GM21528 (cell line): ENCODE data around the gene SPEF1.
"Not testable (repeated sequence)": the region's sequence is repeated elsewhere in the genome, so short reads cannot be mapped to it uniquely, and the experiment has no call there.

Experiments
- ATAC-seq: cut with Tn5 transposase; IDR thresholded peaks from one replicate; pipeline ENCODE4 v1.9.1; 2021; ENCODE audit warnings: mild to moderate bottlenecking, moderate library complexity; ENCODE audit not compliant: unreplicated experiment, low FRiP score

The SPEF1 gene

GRCh38 chr20:3794168-3794567 is 12.9 kb upstream of the SPEF1 start:
- not testable (repeated sequence) for ATAC-seq

DNA sequence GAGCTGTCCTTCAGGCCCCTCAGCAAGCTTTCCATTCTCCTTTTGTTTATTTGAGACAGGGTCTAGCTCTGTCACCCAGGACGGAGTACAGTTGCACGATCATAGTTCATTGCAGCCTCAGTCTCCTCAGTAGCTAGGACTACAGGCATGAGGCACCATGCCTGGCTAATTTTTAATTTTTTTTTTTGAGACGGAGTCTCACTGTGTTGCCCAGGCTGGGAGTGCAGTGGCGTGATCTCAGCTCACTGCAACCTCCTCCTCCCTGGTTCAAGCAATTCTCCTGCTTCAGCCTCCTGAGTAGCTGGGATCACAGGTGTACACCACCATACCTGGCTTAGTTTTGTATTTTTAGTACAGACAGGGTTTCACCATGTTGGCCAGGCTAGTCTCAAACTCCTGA is 8.0 kb upstream of the SPEF1 start:
- ATAC-seq, result not testable (repeated sequence)

GRCh38 chr20:3788685-3789155 is 7.5 kb upstream of the SPEF1 start:
- no peak for ATAC-seq

GRCh38 chr20:3787324-3788014 is 6.2 kb upstream of the SPEF1 start:
- ATAC-seq, result no peak

DNA sequence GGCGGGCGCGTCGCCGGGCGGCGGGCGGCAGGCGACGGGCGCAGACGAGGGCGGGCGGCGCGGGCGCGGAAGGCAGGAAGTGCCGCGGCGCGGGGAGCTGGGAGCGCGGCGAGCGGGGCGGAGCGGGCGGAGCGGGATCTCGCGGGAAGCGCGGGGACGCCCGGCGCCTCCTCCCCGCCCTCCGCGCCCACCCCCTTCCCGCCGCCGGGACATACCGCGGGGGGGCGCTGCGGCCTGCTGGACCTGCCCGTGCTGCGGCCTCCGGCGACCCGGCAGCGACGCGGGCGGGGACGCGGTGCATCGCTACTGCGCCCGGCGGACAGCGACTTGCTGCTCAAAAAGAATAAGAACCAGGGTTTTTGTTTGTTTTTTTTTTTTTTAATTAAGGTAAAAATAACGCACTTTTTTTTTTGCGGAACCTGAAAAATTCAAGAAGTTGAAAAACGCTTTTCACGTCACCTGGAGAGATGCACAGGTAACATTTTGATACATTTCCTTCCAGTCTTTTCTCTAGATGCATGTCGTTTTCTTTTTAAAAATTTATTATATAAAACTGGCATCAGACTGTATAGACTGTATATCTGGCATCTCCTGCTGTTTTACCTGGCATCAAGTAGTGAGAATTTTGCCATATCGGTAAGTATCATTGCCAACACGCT is 5.5 kb upstream of the SPEF1 start, which contains the start of gene CENPB:
Gene CENPB (minus strand): TSS at position 76 of the 659 bp plus-strand sequence. CDS start 257 bp downstream, outside the sequence.
- ATAC-seq, result peak; percentile 71

GRCh38 chr20:3786126-3786484 is 4.9 kb upstream of the SPEF1 start:
- ATAC-seq, result peak; percentile 10

GRCh38 chr20:3785240-3786125 is 4.2 kb upstream of the SPEF1 start:
- ATAC-seq, result no peak

DNA sequence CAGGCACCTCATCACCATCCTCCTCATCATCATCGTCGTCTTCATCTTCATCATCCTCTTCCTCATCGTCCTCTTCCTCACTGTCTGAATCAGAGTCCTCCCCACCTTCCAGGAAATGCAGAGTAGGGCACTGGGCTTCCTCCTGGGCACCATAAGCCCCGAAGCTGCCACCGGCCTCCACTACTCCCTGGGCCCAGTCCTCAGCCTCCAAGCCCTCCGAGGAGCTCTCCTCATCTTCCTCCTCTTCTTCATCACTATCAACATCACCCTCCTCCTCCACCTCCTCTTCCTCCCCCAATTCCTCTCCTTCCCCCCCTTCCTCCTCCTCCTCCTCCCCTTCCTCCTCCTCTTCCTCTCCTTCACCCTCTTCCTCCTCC is 3.6 kb upstream of the SPEF1 start:
- no peak for ATAC-seq

DNA sequence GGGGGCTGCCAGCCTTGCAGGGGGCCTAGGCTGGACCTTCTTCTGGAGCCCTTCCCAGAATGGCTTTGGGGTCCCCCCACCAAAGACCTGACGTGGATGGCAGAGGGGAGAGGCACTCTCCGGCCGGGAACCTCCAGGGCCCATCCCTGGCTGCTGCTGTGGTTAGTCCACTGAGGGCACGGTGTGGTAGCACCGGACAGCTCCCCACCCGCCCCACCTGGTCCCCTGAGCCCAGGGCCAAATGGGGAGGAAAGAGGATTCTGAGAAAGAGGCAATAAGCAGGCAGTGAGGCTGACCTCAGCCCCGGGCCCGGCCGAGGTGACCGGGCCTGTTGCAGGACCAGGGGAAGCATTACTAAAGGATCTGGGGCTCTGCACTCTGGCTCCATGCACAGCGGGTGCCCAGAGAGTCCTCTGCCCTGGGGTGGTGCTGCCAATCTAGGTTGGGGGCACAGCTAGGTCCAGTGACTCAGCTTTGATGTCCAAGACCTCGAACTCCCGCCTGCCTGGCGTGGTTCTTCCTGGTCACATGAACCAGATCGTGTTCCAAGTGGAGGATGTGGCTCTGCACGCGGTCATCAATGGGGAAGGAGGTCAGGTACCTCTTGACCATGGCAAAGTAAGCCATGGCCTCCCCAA is 3.1 kb upstream of the SPEF1 start:
- no peak for ATAC-seq

GRCh38 chr20:3783511-3784195 is 2.4 kb upstream of the SPEF1 start:
- ATAC-seq, result no peak

- no peak for ATAC-seq
Observed at GRCh38 chr20:3783068-3783489, 1.8 kb upstream of the SPEF1 start.

DNA sequence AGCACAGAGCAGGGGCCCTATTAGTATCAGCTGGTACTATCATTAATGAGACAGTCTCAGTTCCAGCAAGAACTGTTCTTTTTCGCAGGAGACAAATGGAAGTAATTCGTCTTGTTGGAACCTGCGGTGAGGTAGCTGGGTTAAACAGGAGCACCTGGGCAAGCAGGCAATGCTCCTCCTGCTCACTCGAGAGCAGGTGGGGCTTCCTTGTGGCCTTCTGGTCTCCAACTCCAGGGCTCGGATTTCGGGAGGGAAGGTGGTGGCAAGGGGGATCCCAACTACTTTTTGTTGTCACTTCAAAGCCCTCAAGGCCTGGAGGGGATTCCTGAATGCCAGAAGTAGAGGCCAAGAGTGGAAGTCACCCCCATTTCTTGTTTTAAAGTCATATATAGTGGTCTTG is 1.3 kb upstream of the SPEF1 start:
- no peak for ATAC-seq

GRCh38 chr20:3778976-3779375 is 2.3 kb downstream of the SPEF1 start:
- ATAC-seq, result no peak

DNA sequence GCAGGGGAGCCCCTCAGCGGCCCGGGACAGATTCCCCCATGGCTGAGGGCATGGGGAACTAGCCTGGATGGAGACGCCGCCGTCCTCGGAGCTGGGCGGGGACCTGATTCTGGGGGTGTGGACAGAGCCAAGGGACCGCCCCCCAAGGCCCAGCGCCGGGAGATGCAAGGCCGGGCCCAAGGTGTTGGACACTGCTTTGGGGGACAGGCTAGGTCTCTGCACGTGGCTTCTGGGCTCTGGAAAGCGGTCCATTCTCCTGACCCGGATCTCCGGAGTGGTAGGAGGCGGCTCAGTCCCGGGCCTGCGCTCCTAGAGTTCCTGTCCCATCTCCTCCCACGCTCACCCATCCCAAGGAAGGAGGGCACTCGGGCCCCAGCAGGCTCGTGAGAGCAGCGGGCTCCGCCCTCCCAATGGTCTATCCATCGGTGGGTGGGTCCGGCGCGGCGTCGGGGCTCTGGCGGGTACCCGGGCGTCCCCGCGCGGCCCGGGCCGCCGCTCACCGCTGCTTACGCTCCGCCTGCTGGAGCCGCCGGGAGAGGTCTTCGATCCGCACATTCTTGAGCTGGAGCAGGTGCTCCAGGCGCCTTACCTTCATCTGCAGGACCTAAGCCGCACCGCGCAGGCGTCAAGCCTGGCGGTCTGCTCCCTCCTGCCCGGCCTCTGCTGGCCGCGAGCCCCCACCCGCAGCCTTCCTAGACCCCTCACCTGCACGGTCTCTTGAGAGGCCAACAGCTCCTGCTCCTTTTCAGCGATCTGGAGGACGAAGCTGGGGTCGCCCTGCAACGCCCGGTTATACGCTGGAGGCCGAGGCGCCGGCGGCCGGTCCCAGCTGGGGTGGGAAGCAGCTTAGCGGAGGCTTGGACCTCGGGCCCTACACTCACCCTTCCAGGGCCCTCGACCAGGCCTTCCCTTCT is 3.3 kb downstream of the SPEF1 start:
- no peak for ATAC-seq

GRCh38 chr20:3777381-3777715 is 3.9 kb downstream of the SPEF1 start:
- no peak for ATAC-seq

DNA sequence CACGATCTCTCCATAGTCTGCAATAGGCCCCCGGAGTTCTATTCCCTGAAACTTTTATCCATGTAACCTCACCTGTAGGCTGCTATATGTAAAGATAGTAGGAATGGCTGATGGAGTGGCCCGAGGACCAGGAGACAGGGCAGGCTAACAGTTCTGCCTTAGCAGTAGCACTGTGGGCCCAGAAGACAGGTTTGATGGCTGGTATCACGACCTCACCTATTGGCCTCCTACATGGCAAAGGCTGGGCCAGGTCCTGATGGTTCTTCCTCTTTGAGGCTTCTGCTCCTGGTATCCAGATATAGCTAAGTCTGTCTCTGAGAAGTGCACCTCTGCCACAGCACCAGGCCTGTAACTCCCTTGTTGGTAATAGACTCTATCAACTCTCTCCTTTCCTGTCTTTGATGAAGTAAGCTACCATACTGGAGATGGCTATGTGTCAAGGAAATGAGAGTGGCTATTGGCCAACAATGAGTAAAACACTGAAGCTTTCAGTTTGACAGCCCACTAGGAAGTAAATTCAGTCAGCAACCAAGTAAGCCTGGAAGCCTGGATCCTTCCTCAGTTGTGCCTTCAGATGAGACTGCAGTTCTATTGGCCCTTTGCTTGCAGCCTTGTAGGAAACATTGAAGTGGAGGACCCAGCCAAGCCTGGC is 5.7 kb downstream of the SPEF1 start:
- no peak for ATAC-seq

DNA sequence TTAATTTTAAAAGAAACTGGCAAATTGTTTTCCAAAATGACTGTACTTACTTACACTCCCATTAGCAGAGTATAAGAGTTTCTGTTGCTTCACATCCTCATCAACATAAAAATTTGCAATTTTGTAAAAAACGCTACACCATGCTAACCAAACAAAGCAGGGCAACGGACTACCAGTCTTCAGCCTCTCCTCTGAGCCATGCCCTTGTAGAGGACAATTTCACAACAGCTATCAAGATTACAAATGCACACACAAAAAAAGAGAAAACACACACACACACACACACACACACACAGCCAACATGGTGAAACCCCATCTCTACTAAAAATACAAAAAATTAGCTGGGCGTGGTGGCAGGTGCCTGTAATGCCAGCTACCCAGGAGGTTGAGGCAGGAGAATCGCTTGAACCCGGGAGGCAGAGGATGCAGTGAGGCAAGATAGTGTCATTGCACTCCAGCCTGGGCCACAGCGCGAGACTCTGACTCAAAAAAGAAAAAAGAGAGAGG is 9.6 kb downstream of the SPEF1 start:
- no peak for ATAC-seq

DNA sequence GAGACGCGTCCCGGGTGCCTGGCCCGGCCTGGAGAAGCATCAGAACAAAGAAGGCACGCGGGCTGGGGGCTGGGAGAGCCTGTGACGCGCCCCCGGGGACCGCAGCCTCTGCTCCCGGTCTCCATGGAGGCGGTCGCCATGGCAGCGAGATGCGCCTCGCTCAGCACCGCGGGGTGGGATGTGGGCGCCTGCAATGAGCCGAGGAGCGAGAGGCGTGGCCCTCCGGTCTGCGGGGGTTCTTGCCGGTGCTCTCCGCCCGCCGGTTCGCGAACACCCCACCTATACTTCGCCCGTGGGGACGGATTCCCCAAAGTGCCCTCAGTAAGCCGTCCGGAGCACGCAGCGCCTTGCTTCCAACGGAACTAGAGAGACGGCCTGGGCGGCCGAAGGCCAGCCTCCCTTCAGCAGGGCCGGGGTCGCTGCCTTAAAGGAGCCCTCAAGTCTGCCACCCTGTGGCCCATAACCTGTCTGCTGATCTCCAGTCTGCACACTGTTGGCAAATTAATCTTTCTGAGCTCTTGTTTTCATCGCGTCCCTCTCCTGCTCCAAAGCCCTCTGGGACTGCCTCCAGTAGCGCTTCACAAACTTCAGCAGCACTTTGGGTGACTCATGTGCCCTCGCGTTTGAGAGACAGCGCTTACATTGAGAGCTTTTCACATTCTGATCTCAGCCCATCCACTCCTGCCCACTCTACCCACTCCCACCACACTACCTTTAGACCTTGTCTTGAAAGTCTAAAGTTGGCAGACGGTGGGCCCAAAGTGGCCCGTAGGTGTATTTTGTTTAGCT is 12.7 kb downstream of the SPEF1 start:
- peak; percentile 45 for ATAC-seq
